Measurements from ENCODE around the gene SSBP2.
"Not testable (repeated sequence)": the region's sequence is repeated elsewhere in the genome, so short reads cannot be mapped to it uniquely, and the experiment has no call there.

Gene SSBP2

DNA sequence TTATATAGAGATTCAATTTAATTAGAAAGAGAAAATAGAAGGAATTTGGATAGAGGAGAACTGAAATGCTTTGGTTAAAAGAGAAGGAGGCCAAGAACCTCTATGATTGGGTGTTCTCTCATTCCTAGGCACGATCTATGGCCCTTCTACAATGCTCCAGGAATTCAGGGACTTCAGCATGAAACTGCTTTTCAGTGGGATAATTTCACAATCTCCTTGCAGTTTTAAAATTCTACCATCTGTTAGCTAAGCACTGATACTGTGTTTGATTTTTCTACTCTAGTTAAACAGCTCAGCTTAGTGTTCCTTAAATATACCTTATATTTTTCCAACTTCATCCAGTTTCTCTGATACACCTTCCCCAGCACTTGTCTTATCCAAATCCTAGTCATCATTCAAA lies 141.9 kb downstream of the SSBP2 start:
- H3K27ac Mint-ChIP-seq, result no peak overlapping the region
- CTCF ChIA-PET, result no interaction called here
- no peaks in the 10 kb centered on the region for H3K27me3 Mint-ChIP-seq
- H3K4me3 Mint-ChIP-seq, result no peak overlapping the region
- no peak for DNase-seq
- peaks cover 2% of the 10 kb centered on the region for H3K4me1 Mint-ChIP-seq
- peaks cover 30% of the 10 kb centered on the region for H3K36me3 Mint-ChIP-seq
- H3K9me3 Mint-ChIP-seq, result peaks cover 12% of the 10 kb centered on the region

DNA sequence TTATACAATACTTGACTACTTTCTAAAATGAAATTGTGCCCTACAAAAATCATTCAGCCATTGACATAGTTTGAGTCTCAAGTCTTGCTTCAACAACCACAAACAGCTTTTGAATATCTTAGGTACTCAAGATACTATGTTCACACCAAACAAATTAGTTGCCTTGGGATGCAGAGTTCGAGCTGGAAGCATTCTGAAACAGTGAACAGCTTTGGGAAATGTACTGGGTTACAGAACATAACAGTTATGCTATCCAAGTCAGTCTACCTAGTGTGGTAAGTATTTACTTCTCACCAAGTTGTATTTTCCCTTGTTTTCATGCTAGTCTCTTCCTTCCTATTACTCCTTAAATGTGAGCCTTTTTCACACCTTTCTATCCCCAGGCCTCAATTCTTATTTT lies 143.2 kb downstream of the SSBP2 start:
- H3K27me3 Mint-ChIP-seq, result no peaks in the 10 kb centered on the region
- H3K27ac Mint-ChIP-seq, result no peak overlapping the region
- no peak overlapping the region for H3K4me3 Mint-ChIP-seq
- no peak for DNase-seq
- peaks cover 12% of the 10 kb centered on the region for H3K9me3 Mint-ChIP-seq
- H3K36me3 Mint-ChIP-seq, result peaks cover 22% of the 10 kb centered on the region
- CTCF ChIA-PET, result no interaction called here
- H3K4me1 Mint-ChIP-seq, result peaks cover 2% of the 10 kb centered on the region

DNA sequence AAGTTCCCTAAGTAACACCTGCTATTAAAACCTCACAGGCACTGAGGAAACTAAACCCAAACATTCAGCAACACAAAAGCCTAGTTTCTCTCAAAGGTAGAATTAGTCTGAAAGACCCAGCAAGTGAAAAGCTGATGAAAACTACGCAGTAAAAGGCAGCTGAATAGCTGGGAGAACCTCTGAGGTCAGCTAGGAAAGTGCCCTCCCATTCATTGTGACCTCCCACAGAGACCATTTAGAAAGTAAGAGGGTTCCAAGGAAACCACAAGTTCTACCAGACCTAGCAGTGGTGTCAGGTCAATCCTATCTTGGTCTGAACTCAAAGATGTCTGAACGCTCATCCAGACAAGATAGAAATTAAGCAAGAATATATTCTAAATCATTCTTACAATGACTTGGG lies 144.7 kb downstream of the SSBP2 start:
- no peak overlapping the region for H3K4me3 Mint-ChIP-seq
- peaks cover 2% of the 10 kb centered on the region for H3K4me1 Mint-ChIP-seq
- no peak overlapping the region for H3K27ac Mint-ChIP-seq
- no peak for DNase-seq
- CTCF ChIA-PET, result no interaction called here
- H3K27me3 Mint-ChIP-seq, result no peaks in the 10 kb centered on the region
- H3K9me3 Mint-ChIP-seq, result peaks cover 12% of the 10 kb centered on the region
- peaks cover 20% of the 10 kb centered on the region for H3K36me3 Mint-ChIP-seq

DNA sequence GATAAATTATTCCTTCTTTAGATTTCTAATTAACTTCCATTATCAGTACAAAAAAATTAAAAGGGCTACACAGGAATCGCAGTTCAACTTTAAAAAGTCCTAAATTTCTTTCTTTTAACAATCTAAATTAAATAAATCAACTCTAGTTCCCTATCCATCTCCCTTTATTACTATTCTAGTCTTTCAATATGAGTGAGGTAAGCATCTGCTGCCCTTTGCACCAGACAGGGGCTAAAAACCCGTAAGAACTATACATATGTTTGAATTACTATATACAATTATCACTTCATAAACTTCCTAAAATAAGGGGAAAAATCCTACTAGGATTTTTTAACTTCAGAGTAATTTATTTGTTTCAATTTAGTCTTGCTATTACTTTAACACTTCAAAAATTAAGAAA lies 145.6 kb downstream of the SSBP2 start:
- Mint-ChIP-seq H3K27me3 (no peaks in the 10 kb centered on the region), H3K4me1 (peaks cover 2% of the 10 kb centered on the region), H3K4me3 (no peak overlapping the region), H3K36me3 (peaks cover 12% of the 10 kb centered on the region), H3K9me3 (peaks cover 9% of the 10 kb centered on the region), H3K27ac (no peak overlapping the region)
- DNase-seq, result no peak
- CTCF ChIA-PET, result no interaction called here

DNA sequence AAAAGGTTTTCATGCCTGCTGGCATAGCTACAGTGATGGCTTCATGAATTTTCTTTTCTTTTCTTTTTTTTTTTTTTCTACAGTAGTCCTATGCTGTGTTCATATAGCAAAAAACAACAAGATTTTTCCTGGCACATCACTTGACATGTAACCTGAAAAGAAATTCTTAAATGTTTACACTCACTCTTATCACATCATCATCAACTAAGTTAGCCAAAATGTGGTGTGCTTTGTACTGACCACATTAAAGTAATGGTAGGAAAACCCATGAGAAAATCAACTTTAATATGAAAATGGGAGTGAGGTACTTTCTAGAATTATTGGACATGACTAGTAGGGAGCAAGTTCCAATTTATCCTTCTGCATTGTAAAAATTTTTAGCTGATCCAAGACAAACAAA lies 146.7 kb downstream of the SSBP2 start:
- H3K4me3 Mint-ChIP-seq, result no peak overlapping the region

DNA sequence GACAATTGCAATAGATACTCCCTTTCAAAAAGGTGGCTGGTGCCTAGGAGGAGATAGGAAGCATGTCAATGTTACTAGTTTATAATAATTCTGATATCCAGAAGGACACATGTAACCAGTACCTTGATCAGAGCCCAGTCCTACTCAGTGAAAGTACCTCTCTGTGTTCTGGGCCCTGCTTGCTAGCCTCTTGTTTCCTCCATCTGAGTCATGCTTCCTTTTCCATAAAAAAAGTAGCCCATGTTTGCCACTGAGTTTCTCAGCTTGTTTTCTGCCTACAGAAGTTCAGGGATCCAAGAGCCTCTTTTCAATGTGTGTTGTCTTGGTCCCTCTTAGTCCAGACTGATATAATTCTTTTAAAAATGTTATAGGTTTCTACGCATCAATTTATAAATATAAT lies 149.0 kb downstream of the SSBP2 start:
- H3K36me3 Mint-ChIP-seq, result peaks cover 3% of the 10 kb centered on the region
- peaks cover 2% of the 10 kb centered on the region for H3K4me1 Mint-ChIP-seq
- peaks cover 10% of the 10 kb centered on the region for H3K9me3 Mint-ChIP-seq
- CTCF ChIA-PET, result no interaction called here
- H3K27ac Mint-ChIP-seq, result no peak overlapping the region
- no peak for DNase-seq
- no peak overlapping the region for H3K4me3 Mint-ChIP-seq
- no peaks in the 10 kb centered on the region for H3K27me3 Mint-ChIP-seq

More for the DNA sequence above, 146.7 kb downstream of the SSBP2 start:
- CTCF ChIA-PET, result no interaction called here
- Mint-ChIP-seq H3K9me3 (peaks cover 1% of the 10 kb centered on the region), H3K27me3 (no peaks in the 10 kb centered on the region), H3K4me1 (peaks cover 2% of the 10 kb centered on the region), H3K27ac (no peak overlapping the region), H3K36me3 (peaks cover 2% of the 10 kb centered on the region)
- DNase-seq, result no peak

DNA sequence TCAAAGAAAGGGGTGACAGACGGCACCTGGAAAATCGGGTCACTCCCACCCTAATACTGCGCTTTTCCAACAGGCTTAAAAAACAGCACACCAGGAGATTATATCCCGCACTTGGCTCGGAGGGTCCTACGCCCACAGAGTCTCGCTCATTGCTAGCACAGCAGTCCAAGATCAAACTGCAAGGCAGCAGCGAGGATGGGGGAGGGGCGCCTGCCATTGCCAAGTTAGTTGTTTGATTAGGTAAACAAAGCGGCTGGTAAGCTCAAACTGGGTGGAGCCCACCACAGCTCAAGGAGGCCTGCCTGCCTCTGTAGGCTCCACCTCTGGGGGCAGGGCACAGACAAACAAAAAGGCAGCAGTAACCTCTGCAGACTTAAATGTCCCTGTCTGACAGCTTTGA lies 158.8 kb downstream of the SSBP2 start:
- H3K27ac Mint-ChIP-seq, DNase-seq, CTCF ChIA-PET, H3K36me3 Mint-ChIP-seq, H3K4me3 Mint-ChIP-seq, H3K27me3 Mint-ChIP-seq: not testable (repeated sequence)
- H3K9me3 Mint-ChIP-seq, result peaks cover 15% of the 10 kb centered on the region
- peaks cover 15% of the 10 kb centered on the region for H3K4me1 Mint-ChIP-seq

DNA sequence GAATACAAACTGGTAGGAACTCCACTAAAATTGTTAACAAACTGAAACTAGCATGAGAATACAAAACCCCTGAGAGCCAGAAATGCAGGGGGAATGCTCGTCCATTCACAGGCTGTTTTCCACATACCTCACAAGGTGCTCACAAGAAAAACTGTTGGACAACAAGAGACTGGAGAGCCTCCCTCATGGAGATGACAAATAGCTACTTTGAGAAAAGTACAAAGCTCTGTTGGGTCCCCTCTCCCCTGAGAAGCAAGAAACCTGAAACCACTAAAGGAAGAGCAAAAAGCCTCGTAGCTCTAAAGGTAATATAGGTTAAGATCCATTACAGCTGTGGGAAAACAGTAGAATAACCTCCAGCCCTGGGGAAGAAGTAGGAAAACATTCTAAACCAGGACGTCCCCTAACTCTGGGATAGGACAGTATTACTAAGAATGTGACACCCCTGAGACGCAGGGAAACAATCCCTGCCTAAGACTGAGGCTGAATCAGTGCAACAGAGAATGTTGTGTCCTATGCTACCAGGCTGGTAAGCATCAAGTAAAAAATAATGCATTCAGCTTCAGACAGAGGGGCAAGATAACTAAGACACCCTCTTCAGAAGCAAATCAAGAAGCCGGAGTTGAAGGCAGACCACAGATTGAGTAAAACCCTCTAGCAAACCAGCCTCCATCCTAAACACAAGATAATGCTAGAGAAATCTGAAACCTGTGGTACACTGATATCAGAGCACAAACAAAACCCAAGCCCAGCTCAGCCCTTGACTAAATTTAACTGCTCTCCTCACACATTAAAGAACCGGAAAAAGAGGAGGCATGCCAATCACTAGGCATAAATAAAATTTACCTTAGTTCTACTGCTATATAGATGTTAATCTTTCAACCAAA lies 160.2 kb downstream of the SSBP2 start:
- no peaks in the 10 kb centered on the region for H3K27me3 Mint-ChIP-seq
- CTCF ChIA-PET, result no interaction called here
- DNase-seq, result no peak
- H3K4me3 Mint-ChIP-seq, result no peak overlapping the region
- peak overlapping the region; percentile 42 for H3K27ac Mint-ChIP-seq
- peaks cover 15% of the 10 kb centered on the region for H3K4me1 Mint-ChIP-seq
- H3K36me3 Mint-ChIP-seq, result peaks cover 8% of the 10 kb centered on the region
- H3K9me3 Mint-ChIP-seq, result peaks cover 15% of the 10 kb centered on the region

DNA sequence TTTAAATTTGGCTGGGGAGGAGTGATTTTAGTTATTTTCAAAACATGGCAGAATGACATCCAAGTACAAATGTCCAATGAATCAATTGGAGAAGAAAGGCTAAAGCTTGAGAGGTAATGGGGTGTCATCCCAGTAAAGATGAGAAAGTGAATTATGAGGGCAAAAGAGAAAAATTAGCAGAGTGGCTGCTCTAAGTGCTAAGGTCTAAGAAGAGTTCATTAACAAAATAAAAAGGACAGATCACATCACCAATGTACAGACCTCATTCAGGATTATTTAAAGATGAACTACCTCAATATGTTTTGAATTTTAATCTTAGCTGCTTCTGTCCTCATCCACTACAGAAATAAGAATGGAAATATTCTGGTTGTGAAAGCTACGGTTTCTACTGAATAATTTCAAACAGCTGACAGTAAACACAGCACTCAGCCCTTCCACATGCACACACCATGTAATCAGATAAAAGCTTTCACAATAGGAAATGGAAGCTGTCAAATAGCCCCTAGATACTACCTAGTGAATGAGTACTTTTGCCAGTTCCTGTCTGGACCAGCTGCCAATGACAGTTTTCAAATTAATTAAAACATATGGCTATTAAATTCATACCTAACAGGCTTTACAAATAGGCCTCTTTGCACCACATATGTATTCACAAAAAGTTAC lies 171.5 kb downstream of the SSBP2 start:
- no peak for DNase-seq
- no peak overlapping the region for H3K27ac Mint-ChIP-seq
- no peaks in the 10 kb centered on the region for H3K9me3 Mint-ChIP-seq
- peaks cover 4% of the 10 kb centered on the region for H3K36me3 Mint-ChIP-seq
- CTCF ChIA-PET, result no interaction called here
- H3K27me3 Mint-ChIP-seq, result no peaks in the 10 kb centered on the region
- no peak overlapping the region for H3K4me3 Mint-ChIP-seq
- H3K4me1 Mint-ChIP-seq, result peaks cover 8% of the 10 kb centered on the region

DNA sequence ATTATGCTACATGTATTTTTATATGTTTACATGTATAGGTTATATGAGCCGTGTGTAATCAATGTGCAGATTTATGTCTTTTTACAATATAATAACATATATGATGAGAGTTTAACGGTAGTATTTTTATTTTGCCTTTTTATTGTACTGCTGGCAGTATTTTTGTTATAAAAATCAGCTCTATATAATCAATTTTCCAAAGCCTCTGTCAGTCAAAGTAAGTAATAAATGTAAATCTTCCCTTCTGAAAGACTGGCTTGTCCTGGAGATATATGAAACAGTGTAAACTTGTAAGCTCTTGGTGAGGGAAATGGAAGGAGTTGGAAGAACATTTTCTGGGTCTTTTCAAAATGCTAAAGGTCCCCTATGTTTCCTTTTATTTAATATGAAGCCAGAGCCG lies 173.8 kb downstream of the SSBP2 start:
- CTCF ChIA-PET, result no interaction called here
- DNase-seq, result no peak
- Mint-ChIP-seq H3K4me1 (peaks cover 9% of the 10 kb centered on the region), H3K4me3 (no peak overlapping the region), H3K9me3 (no peaks in the 10 kb centered on the region), H3K27me3 (no peaks in the 10 kb centered on the region), H3K36me3 (peaks cover 8% of the 10 kb centered on the region), H3K27ac (no peak overlapping the region)

DNA sequence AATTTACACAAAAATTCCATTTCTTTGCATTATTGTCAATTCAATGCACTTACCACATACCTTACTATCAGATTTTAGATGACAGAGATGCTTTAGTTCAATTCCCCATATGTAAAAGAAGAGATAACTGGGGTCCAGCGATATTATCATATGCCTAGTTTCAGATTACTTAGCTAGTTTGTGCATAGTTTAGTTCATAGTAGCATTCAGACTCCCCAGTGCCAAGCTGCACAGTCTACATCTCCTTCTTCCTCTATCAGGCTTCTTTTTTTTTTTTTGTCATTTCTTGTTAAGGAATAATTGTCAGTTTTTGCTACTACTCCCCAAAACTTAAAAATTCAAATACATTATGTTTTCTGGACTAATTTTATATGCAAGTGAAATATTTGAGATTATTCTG lies 175.0 kb downstream of the SSBP2 start:
- H3K27me3 Mint-ChIP-seq, result no peaks in the 10 kb centered on the region
- H3K27ac Mint-ChIP-seq, result no peak overlapping the region
- CTCF ChIA-PET, result no interaction called here
- no peak for DNase-seq
- peaks cover 9% of the 10 kb centered on the region for H3K4me1 Mint-ChIP-seq
- peaks cover 8% of the 10 kb centered on the region for H3K36me3 Mint-ChIP-seq
- H3K9me3 Mint-ChIP-seq, result no peaks in the 10 kb centered on the region
- no peak overlapping the region for H3K4me3 Mint-ChIP-seq

DNA sequence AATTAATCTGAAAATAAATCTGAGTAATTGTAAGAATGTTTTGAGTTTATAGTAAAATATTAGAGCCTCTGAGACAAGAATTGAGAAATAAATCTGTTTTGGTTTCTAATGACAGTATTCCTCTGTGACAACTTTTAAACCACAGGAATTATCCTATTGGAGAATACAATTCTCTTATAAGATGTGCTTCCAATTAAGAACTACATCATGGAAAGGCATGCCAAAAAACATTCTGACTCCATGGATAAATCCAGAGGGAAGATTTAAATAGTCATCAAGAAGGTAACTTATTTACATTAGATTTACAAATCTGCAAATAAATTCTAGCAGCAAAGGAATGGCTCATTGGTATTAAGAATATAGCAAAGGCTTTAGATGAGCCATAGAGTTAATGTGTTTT lies 178.7 kb downstream of the SSBP2 start:
- Mint-ChIP-seq H3K27me3 (no peaks in the 10 kb centered on the region), H3K36me3 (peaks cover 15% of the 10 kb centered on the region), H3K4me3 (no peak overlapping the region), H3K9me3 (no peaks in the 10 kb centered on the region), H3K27ac (no peak overlapping the region), H3K4me1 (peaks cover 2% of the 10 kb centered on the region)
- CTCF ChIA-PET, result no interaction called here
- DNase-seq, result no peak

DNA sequence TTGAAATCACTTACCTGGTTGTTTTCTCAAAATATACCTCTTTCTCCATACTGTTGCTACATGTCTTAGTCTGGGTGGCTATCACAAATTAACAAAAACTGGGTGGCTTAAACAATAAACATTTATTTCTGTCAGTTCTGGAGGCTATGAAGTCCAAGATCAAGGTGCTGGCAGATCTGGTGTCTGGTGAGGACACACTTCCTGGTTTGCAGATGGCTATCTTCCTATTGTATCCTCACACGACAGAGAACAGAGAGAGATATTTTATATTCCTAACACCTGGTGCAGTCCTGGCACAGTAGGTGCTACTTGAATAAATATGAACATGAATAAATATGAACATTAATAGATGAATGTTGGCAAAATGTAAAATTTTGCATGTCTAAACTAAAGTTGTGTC lies 192.7 kb downstream of the SSBP2 start:
- peaks cover 11% of the 10 kb centered on the region for H3K4me1 Mint-ChIP-seq
- no peak overlapping the region for H3K27ac Mint-ChIP-seq

DNA sequence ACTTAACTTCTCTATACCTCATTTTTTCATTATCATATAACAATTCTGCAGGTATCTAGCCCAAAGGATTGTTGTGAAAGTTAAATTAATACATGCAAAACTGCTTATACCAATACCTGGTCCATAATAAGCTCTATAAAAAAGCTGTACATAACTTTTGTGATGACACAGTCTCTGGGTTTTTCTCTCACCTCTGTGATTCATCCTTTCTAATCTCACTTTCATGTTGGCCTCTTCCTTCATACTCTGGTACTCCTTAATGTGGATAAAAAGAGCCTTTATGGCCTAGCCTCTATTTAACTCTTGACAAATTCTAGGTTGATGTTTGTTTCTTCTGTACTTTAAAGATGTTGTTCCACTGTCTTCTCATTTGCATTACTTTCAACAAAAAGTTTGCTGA lies 194.1 kb downstream of the SSBP2 start:
- H3K4me1 Mint-ChIP-seq, result peaks cover 11% of the 10 kb centered on the region
- no peak for DNase-seq
- H3K27ac Mint-ChIP-seq, result no peak overlapping the region
- no peaks in the 10 kb centered on the region for H3K36me3 Mint-ChIP-seq
- CTCF ChIA-PET, result no interaction called here
- no peaks in the 10 kb centered on the region for H3K27me3 Mint-ChIP-seq
- H3K9me3 Mint-ChIP-seq, result no peaks in the 10 kb centered on the region
- H3K4me3 Mint-ChIP-seq, result no peak overlapping the region

More for the DNA sequence above, 192.7 kb downstream of the SSBP2 start:
- peaks cover 1% of the 10 kb centered on the region for H3K9me3 Mint-ChIP-seq
- no peaks in the 10 kb centered on the region for H3K27me3 Mint-ChIP-seq
- H3K36me3 Mint-ChIP-seq, result no peaks in the 10 kb centered on the region
- CTCF ChIA-PET, result no interaction called here
- H3K4me3 Mint-ChIP-seq, result no peak overlapping the region
- DNase-seq, result no peak

DNA sequence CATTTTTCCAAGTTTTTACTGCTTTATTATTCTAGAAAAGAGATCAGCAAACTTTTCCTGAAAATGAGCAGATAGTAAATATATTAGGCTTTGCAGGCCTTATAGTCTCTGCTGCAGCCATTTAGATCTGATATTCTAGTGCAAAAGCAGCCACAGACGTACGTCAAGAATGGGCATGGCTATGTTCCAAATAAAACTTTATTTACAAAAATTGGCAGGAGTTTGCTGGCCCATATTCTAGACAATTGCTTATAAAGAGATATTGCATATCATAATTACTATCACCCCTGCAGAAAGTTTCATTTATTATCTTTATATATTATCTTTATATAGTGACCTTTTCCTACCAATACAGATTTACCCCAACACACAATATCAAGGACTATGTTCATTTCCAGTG lies 195.0 kb downstream of the SSBP2 start:
- H3K36me3 Mint-ChIP-seq, result no peaks in the 10 kb centered on the region
- H3K27me3 Mint-ChIP-seq, result no peaks in the 10 kb centered on the region
- DNase-seq, result no peak
- H3K4me3 Mint-ChIP-seq, result no peak overlapping the region
- CTCF ChIA-PET, result no interaction called here
- no peak overlapping the region for H3K27ac Mint-ChIP-seq
- no peaks in the 10 kb centered on the region for H3K9me3 Mint-ChIP-seq
- H3K4me1 Mint-ChIP-seq, result peaks cover 11% of the 10 kb centered on the region
